Testis (tissue), 2 donors: Measurements from ENCODE around the gene PLEKHM3.

Experiments used
- CTCF ChIP-seq, 3 experiments: fragments of 450-650 bp in 2 of 3; fragments of 200-600 bp in 1 of 3; sonication (generic) in 1 of 3; IDR thresholded peaks; one replicate each; pipeline ENCODE4 v1.5.1; 2016 to 2019; ENCODE audit warnings: antibody characterized with exemption in 3 of 3, mild to moderate bottlenecking in 2 of 3, moderate library complexity in 1 of 3
- POLR2A ChIP-seq: fragments of 450-650 bp; IDR thresholded peaks from one replicate; pipeline ENCODE4 v1.6.1; 2017; ENCODE audit warnings: antibody characterized with exemption, mild to moderate bottlenecking, moderate library complexity

GRCh38 chr2:207970826-207971180 is 54.5 kb downstream of the PLEKHM3 start:
- TF ChIP-seq POLR2A, result no peak
- TF ChIP-seq CTCF (IDR thresholded peaks at IDR 0.05), result no peak
